Measurements from ENCODE around the gene TOX2.

The TOX2 gene

DNA sequence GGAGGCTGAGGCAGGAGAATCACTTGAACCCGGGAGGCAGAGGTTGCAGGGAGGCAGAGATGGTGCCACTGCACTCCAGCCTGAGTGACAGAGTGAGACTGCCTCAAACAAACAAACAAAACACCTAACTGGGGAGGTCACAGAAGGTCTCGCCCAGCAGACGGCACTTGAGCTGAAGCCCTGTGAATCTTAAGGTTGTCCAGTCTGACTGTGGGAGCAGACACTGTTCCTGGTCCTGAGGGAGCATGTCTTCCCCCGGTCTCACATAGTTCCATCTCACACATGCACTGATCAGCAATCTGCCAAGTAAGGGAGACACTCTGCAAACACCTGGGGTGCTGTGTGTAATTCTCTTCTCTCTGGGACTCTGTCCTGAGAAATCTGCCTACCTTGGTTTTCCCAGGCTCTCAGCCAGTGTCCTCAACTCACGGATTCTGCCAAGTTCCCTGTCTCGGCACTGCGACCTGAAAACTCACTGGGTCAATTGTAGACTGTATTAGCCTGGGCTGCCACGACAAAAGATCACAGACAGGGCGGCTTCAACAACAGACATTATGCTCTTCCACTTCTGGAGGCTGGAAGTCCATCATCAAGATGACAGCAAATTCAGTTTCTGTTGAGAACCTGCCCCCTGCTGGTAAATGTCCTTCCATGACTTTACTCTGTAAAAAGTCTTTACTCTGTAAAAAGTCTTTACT is 178.0 kb downstream of the TOX2 start:
- peak; percentile 64 for TF ChIP-seq CTCF (IDR thresholded peaks at IDR 0.05; ENCODE audit: low read length, missing control alignments)
- peak; percentile 76 for DNase-seq (ENCODE audit: low read depth)

GRCh38 chr20:44093249-44093582 is 178.6 kb downstream of the TOX2 start:
- H3K4me3 ChIP-seq (replicated peaks; ENCODE audit: low read depth, low read length): no peak overlapping the region
- no peak for DNase-seq (ENCODE audit: low read depth)
- TF ChIP-seq CTCF (IDR thresholded peaks at IDR 0.05; ENCODE audit: low read length, missing control alignments): no peak

More for the DNA sequence above, 178.0 kb downstream of the TOX2 start:
- H3K4me3 ChIP-seq (replicated peaks; ENCODE audit: low read depth, low read length): no peak overlapping the region

DNA sequence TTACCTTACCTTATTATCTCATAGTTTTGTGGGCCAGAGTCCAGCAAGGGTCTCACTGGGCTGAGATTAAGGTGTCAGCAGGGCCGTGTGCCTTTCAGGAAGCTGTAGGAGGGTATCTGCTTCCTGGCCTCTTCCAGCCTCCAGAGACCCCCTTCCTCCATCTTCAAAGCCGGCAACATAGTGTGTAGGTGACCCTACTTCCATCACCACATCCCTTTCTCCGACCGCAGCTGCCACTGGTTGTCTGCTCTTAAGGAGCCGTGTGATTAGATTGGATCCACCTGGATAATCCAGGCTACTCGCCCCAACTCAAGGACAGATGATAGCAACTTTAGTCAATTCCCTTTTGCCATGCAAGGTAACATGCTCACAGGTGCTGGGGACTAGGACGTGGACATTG is 181.2 kb downstream of the TOX2 start:
- no peak overlapping the region for H3K4me3 ChIP-seq (replicated peaks; ENCODE audit: low read depth, low read length)
- no peak for TF ChIP-seq CTCF (IDR thresholded peaks at IDR 0.05; ENCODE audit: low read length, missing control alignments)
- no peak for DNase-seq (ENCODE audit: low read depth)

GRCh38 chr20:44097521-44098255 is 183.0 kb downstream of the TOX2 start:
- peak; percentile 39 for DNase-seq (ENCODE audit: low read depth)
- H3K4me3 ChIP-seq (replicated peaks; ENCODE audit: low read depth, low read length): no peak overlapping the region
- no peak for TF ChIP-seq CTCF (IDR thresholded peaks at IDR 0.05; ENCODE audit: low read length, missing control alignments)

GRCh38 chr20:44098256-44098630 is 183.6 kb downstream of the TOX2 start:
- TF ChIP-seq CTCF (IDR thresholded peaks at IDR 0.05; ENCODE audit: low read length, missing control alignments): no peak
- no peak for DNase-seq (ENCODE audit: low read depth)

DNA sequence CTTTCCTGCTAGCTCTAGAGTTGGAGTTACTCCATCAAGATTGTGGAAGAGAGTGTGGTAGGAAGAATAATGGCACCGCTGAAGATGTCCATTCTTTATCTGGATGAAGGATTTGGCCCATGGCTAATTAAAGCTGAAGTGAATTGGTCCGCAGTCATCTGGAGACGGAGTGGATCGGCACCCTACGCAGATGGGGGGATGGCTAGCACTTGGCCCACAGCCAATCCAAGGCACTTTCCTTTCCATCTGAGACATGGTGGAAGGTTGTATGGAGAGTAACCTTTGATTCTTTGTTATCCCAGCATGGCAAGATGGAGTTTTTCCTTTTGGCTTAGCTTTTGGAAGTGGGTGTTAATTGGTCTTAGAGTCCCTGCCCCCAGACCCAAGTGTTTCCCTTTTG is 184.0 kb downstream of the TOX2 start:
- DNase-seq (ENCODE audit: low read depth): no peak
- no peak overlapping the region for H3K4me3 ChIP-seq (replicated peaks; ENCODE audit: low read depth, low read length)
- TF ChIP-seq CTCF (IDR thresholded peaks at IDR 0.05; ENCODE audit: low read length, missing control alignments): no peak

More at GRCh38 chr20:44098256-44098630, 183.6 kb downstream of the TOX2 start:
- no peak overlapping the region for H3K4me3 ChIP-seq (replicated peaks; ENCODE audit: low read depth, low read length)
